Cardiac fibroblast (primary cell): ENCODE measurements around the gene HOXC12.

Source experiments
- DNase-seq, 2 donors: peaks; one replicate each; pipeline versions ENCODE4 v3.0.0 to v3.0.0-alpha.2; 2010; ENCODE audit warnings: low read depth in 2 of 2
- H3K4me3 ChIP-seq, 2 donors: replicated peaks in 1 of 2; 1 replicate in 1 of 2; 2 replicates in 1 of 2; pipeline ENCODE4 v1.5.1; 2011; ENCODE audit warnings: low read depth in 2 of 2, low read length in 2 of 2, mild to moderate bottlenecking in 2 of 2, moderate library complexity in 1 of 2
- TF ChIP-seq, protein P1 (sequence below): IDR thresholded peaks from one replicate; pipeline ENCODE4 v1.5.1; 2011; ENCODE audit warnings: low read depth, mild to moderate bottlenecking, low read length, inconsistent platforms

The HOXC12 gene

GRCh38 chr12:53971129-53971528, 16.4 kb downstream of the HOXC12 start:
- no peak for DNase-seq
- TF ChIP-seq, protein P1, sequence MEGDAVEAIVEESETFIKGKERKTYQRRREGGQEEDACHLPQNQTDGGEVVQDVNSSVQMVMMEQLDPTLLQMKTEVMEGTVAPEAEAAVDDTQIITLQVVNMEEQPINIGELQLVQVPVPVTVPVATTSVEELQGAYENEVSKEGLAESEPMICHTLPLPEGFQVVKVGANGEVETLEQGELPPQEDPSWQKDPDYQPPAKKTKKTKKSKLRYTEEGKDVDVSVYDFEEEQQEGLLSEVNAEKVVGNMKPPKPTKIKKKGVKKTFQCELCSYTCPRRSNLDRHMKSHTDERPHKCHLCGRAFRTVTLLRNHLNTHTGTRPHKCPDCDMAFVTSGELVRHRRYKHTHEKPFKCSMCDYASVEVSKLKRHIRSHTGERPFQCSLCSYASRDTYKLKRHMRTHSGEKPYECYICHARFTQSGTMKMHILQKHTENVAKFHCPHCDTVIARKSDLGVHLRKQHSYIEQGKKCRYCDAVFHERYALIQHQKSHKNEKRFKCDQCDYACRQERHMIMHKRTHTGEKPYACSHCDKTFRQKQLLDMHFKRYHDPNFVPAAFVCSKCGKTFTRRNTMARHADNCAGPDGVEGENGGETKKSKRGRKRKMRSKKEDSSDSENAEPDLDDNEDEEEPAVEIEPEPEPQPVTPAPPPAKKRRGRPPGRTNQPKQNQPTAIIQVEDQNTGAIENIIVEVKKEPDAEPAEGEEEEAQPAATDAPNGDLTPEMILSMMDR = no peak

DNA sequence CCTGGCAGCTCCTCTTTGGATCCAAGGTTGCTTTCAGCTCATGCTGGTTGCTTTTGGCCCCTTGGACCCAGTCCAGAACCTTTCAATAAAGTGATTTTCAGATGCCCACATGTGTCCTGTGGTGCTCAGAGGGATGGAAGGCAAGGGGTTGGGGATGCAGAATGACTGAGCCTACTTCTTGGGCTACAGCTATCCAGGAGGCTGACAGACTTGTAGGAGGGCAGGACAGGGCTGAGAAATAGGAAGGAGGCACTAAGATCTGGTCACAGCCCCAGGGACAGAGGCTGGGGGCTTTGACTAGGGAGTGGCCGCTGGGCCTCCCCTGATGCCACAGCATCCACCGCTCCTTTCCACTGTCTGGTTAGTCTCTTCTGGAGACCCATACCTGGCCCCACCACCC, 17.0 kb downstream of the HOXC12 start:
- TF ChIP-seq, protein P1 = no peak
- H3K4me3 ChIP-seq = no peak overlapping the region
- no peak for DNase-seq

More at GRCh38 chr12:53971129-53971528, 16.4 kb downstream of the HOXC12 start:
- H3K4me3 ChIP-seq = no peak overlapping the region

DNA sequence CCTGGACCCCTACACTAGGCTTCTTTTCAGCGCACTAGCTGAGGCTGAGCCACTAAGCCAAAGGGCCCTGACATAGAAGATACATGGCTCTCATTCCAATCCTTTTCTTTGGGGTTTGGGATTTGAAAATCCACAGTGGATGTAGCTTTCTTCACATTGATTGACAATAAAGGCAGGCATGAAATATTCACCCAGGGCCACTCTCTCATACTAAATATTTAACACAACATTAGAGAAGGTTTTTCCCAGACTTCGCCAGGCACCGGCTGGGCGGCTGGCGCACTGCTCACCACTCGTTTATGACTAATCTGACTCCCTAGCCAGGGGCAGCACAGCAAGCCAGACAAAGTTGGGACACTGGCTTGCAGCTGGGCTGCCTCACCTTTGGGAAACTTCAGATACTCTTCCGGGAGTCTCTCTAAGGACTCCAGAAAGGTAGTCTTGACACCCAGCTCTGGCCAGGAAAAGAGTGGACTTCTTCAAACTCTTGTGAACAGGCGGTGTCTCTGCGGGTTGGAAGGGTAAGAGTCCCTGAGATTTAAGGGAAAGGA, 17.5 kb downstream of the HOXC12 start:
- TF ChIP-seq, protein P1 = no peak
- H3K4me3 ChIP-seq = no peak overlapping the region
- no peak for DNase-seq

DNA sequence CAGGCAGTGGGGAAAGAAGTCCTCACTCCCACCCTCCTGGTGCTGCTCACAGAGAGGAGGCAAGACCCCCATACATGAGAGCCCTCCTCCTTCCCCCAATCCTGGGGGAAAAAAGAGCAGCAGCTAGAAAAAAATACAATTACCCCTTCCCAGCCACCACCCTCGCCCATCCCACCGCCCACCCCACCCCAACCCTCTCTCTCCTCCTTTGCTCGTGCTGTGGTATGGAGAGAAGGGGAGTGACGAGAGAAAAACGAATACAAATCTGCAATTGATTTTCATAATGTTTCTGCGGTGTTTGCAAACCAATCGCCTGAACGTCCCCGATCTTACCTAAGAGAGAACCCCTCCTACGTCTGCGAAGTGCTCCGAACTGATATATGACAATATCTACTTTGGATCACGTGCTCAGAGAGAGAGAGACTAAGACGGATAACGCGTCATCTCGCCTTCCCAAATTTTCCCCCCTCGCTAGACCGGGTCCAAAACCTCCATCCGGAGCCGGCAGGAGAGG, 18.1 kb downstream of the HOXC12 start, which contains the start of gene HOXC11:
HOXC11 (plus strand) TSS at position 405 of the 514 bp plus-strand sequence. CDS start 116 bp downstream, outside the sequence.
- no peak for DNase-seq
- no peak within 1 kb of the TSS for H3K4me3 ChIP-seq
- TF ChIP-seq, protein P1 = no peak

DNA sequence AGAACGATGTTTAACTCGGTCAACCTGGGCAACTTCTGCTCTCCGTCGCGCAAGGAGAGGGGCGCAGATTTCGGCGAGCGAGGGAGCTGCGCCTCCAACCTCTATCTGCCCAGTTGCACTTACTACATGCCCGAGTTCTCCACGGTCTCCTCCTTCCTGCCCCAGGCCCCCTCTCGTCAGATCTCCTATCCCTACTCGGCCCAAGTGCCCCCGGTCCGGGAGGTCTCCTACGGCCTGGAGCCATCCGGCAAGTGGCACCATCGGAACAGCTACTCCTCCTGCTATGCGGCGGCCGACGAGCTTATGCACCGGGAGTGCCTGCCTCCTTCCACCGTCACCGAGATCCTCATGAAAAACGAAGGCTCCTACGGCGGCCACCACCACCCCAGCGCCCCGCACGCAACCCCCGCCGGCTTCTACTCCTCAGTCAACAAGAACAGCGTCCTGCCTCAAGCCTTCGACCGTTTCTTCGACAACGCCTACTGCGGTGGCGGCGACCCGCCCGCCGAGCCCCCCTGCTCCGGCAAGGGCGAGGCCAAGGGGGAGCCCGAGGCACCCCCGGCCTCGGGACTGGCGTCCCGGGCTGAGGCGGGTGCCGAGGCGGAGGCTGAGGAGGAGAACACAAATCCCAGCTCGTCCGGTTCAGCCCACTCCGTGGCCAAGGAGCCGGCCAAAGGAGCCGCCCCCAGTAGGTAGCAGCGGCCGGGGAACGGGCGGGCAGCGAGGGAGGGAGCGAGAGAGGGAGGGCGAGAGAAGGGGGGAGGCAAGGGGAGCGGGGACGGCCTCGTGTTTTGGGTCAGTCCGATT, 18.7 kb downstream of the HOXC12 start:
- H3K4me3 ChIP-seq = no peak overlapping the region
- TF ChIP-seq, protein P1 = no peak
- no peak for DNase-seq

GRCh38 chr12:53974084-53975063, 19.7 kb downstream of the HOXC12 start, which contains the start of gene HOTAIR:
Gene HOTAIR, minus strand, starts transcription at chr12:53974954.
- no peak for DNase-seq
- H3K4me3 ChIP-seq = no peak within 1 kb of the TSS
- TF ChIP-seq, protein P1 = no peak
